Stimulated activated CD4-positive, alpha-beta T cell treated with anti-CD3 and anti-CD28 coated beads, Interleukin-15, amount 100 ng/mL, for 24 hours (primary cell): ENCODE data around the gene SYMPK.
"Not testable (repeated sequence)": the region's sequence is repeated elsewhere in the genome, so short reads cannot be mapped to it uniquely, and the experiment has no call there.

Experiments
- DNase-seq: peaks from one replicate; pipeline ENCODE4 v3.0.0-alpha.2; 2020

SYMPK gene

DNA sequence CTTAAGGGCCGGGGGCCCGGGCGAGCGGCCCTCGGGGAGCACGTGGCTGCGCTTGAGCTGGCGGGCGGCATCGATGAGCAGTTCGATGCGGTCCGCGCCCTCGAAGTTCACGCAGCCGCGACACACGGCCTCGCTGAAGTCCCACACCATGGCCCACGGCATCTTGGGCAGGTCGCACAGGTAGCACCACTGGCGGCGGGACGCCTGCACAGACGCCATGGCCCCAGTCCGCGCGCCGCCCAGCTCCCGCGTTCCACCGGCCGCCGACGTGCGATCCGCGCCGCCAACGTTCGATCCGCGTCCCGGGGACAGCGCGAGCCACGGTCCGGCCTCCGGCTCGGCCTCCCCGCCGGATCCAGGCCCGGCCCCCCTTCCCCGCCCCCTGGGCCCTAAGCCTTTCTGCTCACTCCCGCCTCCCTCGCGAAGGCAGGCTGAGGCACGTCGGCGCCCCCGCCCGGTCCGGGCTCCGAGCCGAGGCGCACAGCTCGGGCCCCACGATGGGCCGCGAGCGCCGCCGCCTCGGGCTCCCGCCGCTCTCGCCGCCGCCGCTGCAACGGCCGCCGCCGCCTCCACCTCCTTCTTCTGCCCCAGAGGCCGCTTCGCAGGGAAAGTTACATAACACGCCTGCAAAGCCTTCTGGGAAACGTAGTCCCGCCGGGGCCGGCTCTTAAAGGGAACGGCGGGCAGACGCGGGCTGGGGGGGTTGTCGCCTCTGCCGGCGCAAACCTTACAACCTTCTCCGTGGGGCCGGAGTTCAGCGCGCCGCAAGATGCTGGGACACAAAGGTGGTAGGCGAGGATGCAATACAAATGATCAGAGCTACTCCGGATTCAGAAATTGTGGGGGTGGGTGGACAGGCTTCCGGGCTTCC lies 22.8 kb upstream of the SYMPK start, which contains the start of gene IRF2BP1:
TSS of gene IRF2BP1 (minus strand) at position 586 of the 871 bp plus-strand sequence. CDS start at position 219, 367 bp downstream.
- peak; percentile 92 for DNase-seq

DNA sequence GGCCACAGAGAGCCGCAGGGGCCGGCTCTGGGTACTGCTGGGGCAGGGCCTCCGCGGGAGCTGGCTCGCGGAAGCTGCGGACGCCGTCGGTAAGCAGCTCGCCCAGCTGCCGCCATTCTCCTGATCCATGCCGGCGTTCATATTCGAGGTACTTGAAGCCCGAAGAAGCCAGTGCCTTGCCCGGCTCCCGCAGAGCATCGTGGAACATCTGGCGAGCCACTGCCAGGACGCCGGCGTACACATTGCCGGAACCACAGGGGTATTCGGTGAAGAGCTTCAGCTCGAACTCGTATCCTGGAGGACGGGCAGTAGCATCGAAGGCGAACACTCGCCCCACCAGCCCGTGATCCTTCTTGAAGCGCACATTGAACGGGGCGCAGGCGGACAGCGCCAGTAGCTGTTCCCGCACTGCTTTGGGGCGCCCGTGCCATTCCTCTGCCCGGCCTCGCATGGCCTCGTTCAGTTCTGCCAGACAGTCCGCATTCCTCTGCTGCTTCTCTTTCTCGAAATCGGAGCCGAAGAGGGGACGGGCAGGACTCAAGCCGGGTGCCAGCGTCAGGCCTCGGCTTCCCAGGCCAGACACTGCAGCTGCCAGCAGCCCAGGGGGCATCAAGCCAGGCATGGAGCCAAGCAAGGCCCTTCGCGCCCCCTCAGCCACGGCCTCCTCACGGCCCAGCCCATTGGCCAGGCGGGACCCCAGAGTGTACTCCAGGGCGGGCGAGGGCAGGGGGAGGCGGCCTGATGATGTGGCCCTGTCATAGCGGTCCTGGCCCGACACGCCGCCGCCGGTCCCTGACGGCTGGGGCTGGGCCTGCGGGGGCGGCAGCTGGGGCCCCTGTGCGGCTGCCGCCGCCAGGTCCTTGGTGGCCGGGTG lies 22.0 kb upstream of the SYMPK start:
- DNase-seq, result peak; percentile 52

DNA sequence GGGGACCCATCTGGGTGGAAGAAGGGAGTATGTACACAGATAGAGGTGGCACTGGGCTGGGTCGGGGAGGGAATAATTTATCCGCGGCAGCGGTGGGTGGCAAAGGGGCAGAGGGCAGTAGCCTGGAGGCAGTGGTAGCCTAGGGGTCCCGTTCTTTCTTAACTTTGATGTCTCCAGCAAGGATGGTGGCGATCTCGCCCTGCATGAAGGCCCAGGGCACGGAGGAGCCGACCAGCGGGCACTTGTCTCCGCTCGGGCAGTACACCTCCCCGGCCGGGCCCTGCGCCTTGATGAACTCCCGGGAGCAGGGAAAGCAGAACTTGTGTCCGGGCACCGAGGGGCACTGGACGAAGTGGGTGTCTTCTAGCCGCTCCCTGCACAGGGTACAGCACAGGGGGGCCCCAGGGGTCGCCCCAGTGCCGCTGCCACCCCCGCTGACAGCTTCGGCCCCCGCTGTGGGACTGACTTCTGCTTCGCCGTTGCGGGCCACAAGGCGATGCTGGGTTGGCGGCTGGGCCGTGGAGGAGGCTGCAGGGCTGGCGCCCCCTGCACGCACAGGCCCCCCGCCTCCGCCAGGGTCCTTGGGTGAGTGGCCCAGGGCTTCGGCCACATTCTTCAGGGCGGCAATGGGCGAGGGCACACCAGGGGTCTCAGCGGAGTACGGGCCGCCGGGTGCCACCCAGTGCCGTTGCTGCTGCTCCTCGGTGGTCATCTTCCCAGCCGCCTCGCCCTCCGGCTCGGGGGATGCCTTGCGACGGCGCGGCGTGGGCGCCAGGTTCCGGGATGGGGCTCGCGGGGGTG lies 21.1 kb upstream of the SYMPK start:
- no peak for DNase-seq

DNA sequence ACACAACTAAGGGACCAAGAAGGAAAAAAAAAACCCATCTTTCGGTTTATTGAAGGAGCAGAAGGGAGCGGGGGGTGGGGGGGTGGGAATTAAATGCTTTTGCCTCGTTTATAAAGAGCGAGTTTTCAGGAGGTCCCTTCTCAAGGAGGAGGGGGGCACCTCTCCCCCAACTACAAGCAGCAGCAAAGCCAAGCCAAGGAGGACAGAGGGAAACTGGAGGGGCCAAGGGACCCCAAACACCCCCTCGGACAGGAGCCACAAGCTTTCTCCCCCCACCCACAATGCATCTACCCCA lies 20.6 kb upstream of the SYMPK start:
- no peak for DNase-seq

DNA sequence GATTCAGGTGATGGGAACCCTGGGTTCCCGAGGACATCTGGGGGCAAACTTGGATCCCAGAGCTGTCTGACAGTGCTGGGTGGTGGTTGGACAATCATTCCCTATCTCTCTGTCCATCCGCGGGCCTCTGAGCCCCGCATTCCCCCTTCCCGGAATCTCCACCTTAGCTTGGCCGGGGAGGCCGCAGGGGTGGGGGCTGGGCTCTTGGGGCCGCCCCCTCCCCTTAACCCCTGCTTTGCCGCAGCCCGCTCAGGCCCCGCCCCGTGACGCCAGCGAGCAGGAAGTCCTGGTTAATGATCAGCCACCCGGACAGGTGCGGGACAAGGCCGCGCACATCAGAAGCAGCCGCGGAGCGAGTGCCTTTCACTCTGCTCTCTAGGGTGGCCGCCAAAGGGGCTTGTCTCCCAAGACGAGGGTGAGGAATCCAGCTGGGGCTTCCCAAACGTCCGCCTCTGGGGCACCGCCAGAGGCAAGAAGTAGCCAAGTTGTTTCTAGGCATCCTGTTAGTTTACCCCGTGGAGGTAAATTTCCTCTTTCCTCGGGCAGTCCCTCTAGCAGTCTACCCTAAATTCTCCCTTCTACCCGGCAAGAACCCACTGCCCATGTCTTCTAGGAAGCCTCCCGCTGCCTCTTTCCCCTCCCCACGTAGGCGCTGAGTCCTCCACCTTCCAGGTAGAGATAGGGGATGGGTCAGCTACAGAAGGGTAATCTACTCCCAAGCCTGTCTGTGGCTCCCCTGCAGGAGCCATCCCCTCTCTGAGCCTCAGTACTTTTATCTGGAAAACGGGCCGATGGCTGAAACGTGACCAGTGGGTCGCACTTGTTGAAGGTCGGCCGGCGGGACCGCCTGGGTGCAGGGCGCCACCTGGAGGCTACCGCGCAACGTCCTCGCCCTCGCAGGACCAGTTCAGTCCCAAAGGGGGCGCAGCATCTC lies 20.0 kb upstream of the SYMPK start:
- DNase-seq, result peak; percentile 89

DNA sequence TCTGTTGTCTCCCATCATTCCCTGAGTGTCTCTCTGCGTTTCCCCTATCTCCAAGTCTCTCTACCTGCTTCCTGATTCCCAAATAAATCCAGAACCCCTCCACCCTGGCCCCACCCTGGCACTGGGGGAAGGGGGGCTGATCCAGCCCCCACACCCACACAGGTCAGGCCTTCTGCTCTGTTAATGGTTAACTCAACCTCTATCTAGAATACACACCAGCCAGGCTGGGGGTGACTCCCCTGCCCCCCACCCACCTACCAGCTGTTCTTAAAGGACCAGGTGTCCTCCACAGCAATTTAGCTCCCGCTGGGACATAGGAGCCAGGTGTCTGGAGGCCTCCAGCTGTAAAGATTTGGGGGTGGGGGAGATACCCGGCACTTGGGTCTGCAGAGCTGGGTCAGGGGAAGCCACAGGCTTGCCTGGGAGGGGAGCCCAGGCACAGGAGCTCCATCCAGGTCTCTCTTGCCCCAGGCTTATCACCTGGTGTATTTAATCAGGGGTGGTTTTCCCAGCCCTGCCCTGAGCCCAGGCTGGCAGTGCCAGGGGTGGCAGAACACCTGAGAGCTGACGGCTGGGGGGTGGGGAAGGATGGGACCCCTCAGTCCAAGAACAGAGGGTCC lies 19.1 kb upstream of the SYMPK start:
- DNase-seq, result no peak

DNA sequence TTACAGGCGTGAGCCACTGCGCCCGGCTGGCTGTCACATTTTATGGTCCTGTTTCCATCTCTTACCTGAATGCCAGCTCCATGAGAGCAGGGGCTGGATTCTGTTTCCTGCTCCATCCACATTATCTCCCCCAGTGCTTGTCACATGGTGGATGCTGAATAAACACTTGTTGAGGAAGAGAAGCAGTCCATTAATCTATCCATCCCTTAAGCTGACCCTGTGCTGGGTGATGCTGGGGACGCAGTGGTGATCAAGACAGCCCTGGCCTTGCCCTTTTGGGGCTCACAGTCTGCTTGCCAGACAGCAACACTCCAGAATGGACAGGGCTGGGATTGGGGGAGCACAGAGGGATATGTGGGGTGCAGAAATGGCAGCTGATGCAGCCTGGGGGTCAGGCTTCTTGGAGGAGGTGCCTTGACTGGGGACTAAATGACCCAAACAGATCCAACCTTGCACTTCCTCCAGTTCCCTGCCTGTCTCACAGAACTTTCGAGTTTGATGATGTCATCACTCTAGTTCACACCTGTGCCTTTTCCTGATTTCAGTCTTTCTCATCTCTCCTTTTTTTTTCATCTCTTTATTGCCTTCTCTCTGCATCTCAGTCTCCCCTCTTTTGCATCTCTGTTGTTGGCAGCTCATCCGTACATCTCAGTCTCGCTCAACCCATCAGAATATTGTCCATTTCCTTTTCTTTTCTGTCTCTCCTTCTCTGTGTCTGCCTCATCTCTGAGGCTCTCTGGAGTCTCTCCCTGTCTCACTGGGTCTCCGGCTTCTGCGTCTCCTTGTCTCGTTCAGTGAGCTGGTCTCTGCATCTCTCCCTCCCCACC lies 18.3 kb upstream of the SYMPK start:
- DNase-seq, result no peak

DNA sequence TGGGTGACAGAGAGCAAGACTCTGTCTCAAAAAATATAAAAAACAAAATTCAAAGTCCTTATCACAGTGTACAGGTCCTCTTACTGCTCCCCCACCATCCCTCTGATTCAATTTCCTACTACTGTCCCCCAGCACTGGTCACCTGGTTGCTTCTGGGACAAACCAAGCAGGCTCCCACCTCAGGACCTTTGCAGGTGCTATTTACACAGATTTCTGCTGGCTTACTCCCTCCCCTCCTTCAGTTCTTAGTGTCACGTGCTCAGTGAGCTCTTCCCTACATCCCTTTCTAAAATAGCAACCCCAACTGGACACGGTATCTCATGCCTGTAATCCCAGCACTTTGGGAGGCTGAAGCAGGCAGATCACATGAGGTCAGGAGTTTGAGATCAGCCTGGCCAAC lies 17.0 kb upstream of the SYMPK start:
- no peak for DNase-seq

DNA sequence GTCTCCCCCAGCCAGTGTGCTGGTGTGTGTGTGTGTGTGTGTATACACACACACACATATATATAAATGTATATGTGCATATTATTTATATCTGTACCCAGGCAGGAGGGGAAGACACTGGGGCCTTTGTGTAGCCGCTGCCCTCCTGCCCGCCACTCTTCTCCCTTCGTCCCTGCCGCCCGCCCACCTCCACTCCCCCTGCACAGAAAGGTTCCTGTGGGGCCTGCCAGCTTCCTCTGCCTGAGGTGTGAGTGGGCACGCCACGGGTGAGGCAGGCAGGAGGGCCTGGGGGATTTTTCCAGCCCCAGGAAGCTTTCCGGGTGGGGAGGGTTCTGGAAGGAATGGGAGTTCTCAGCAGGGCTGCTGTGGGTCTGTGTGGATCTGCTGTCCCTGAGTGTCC lies 16.1 kb upstream of the SYMPK start:
- DNase-seq, result no peak

DNA sequence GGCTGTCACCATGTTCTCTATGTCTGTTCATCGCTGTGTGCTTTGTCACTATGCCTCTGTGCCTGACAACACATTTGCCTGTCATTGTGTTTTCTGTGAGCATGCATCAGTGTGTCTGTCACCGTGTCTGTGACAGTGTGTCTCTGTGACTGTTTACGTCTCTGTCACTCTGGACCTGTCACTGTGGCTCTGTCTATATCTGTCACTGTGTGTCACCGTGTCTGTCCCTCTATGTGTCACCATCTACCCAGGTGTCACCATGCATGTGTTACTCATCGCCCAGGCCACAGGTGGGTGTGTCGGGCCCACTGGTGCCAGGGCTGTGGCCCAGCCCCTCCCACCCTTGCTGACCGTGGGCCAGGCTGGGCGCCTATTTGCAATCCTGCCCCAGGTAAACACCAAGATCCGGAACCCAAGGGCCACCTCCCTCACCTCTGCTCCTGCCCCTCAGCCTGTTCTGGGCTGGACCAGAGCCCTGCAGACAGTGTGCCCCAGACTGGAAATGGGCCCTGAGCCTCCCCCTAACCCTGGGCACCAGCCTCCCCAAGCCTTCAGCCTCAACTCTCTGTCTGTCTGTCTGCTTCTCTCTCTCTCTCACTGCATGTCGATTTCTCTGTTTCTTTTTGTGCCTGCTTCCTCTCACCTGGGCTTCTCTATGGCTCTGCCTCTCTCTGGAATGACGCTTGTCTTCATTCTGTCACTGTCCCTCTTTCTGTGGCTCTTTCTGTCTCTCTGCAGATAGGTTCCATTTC lies 15.3 kb upstream of the SYMPK start:
- DNase-seq, result no peak

DNA sequence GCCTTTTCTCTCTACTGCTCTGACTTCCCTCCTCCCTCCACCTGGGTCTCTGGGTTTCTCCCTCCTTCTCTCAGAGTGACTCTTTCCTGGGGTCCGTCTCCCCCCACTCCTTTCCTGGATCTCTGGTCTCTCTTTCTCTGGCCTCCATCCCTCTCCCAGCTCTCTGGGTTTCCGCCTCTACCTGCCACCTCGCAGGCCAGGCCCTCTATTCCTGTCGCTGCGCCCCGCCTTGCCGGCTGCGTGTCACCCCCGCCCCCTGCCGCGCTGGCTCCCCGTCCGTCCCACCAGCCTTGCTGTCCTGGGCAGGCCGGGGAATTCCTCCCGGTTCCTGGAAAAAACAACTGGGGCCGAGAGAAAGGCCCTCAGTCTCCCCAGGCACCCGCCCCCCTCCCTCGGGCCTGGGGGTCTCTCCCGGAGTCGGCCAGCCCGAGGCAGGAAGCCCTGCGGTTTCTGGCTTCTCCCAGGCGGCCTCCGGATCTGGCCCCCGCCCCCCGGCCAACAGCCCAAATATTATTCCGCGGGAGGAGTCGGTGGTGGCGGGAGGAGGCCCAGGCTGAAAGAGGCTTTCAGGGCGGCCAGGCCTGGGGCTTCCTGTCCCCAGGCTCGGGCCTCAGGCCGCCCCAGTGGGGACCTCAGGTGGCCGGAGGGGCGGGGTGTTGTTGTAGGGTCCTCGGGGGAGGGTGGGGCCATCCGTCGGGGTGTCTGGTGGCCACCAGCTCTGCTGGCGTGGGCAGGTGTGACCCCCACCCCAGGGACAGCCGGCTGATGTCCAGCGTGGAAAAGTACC lies 13.7 kb upstream of the SYMPK start:
- peak; percentile 56 for DNase-seq

DNA sequence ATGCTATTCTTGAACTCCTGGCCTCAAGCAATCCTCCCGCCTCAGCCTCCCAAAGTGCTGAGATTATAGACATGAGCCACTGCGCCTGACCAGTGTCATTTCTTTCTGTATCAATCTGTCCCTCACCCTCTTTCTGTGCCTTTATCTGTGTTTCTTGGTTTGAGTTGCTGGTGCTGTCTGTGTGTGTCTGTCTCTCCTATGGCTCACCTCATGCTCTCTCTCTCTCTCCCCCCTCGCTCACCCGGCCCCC lies 13.1 kb upstream of the SYMPK start:
- DNase-seq, result no peak

DNA sequence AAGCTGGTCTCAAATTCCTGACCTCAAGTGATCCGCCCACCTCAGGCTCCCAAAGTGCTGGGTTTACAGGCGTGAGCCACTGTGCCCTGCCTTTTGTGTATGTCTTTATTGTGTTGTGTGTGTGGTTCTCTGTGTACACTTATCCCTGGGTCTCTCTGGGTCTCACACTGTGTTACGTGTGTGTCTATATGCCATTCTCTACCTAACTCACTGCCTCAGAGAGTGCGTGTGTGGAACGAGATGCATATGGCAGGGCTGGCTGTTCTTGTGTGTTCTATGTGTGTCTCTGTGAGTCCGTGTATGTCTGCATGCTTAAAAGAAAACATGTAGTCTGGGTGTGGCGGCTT lies 11.6 kb upstream of the SYMPK start:
- DNase-seq, result no peak

DNA sequence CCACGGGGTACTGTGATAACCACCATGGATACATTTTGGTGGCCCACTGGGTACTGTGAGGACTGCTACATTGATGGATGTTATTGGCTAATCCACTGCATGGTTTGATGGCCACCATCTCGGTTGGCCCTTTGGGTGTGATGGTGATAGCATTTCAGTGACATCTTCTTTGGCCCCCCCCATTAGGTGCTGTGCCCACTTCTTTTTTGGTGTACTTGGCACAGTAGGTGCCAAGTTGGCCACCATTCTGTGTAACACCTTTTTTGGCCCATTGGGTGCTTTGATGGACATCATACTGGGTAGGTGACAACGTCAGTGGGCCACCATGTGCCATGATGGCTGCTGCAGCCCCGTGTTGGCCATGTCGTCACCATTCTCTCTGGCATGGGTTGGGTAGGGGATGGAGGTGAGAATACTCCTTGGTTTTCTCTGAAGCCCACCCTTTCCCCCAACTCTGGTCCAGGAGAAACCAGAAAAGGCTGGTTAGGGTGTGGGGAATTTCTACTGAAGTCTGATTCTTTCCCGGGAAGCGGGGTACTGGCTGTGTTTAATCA lies 10.3 kb upstream of the SYMPK start:
- no peak for DNase-seq

DNA sequence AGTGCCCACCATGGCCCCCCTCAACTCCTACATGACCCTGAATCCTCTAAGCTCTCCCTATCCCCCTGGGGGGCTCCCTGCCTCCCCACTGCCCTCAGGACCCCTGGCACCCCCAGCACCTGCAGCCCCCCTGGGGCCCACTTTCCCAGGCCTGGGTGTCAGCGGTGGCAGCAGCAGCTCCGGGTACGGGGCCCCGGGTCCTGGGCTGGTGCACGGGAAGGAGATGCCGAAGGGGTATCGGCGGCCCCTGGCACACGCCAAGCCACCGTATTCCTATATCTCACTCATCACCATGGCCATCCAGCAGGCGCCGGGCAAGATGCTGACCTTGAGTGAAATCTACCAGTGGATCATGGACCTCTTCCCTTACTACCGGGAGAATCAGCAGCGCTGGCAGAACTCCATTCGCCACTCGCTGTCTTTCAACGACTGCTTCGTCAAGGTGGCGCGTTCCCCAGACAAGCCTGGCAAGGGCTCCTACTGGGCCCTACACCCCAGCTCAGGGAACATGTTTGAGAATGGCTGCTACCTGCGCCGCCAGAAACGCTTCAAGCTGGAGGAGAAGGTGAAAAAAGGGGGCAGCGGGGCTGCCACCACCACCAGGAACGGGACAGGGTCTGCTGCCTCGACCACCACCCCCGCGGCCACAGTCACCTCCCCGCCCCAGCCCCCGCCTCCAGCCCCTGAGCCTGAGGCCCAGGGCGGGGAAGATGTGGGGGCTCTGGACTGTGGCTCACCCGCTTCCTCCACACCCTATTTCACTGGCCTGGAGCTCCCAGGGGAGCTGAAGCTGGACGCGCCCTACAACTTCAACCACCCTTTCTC lies 9.4 kb upstream of the SYMPK start:
- no peak for DNase-seq

DNA sequence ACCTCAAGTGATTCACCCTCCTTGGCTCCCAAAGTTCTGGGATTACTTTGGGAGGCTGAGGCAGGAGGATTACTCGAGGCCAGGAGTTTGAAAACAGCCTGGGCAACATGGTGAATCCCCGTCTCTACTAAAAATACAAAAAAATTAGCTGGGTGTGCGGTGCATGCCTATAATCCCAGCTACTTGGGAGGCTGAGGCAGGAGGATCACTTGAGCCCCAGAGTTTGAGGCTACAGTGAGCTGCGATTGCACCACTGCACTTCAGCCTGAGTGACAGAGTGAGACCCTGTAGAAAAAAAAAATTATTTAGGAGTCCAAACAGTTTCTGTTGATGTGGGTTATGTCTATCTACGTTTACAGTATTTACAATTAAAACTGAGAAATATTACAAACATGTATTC lies 7.9 kb upstream of the SYMPK start:
- no peak for DNase-seq

DNA sequence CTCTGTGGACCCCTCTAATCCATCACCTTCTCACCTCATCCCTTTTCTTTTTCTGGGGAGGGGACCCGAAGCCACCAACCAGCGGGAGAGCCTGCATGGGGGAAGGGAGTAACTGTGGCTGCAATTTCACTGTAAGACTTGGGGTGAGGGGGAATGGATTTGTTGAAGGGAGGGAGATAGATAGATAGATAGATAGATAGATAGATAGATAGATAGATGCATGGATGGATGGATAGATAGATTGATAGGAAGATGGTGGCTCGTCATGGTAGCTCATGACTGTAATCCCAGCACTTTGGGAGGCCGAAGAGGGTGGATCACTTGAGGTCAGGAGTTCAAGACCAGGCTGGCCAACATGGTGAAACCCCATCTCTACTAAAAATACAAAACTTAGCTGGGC lies 4.3 kb upstream of the SYMPK start:
- not testable (repeated sequence) for DNase-seq
